ENCODE data around the gene HDAC3.

HDAC3 gene

DNA sequence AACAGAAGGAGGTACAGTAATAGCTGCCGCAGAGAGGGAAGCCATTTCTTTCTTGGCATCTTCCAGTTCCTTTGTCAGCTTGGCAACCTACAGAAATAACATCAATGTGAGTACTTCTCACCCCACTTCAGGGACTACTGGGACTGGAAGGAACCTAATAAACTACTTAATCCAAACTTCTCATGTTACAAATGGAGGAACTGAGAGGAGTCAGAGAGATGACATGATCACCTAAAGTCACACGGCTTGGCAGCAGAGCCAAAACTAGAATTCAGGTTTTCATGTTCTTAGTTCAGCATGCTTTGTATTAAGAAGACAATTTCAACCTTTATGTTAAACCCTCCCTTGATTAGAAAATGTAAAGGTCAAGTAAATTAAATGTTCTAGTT, 62.5 kb downstream of the HDAC3 start:
- TF ChIP-seq CSDC2 (CRISPR knock-in tag; IDR thresholded peaks at IDR 0.05) (no peak), ARNTL (CRISPR knock-in tag; IDR thresholded peaks at IDR 0.05; ENCODE audit: borderline replicate concordance, low read depth) (no peak), PPARA (CRISPR knock-in tag; IDR thresholded peaks at IDR 0.05; ENCODE audit: borderline replicate concordance) (no peak), TCF4 (CRISPR knock-in tag; IDR thresholded peaks at IDR 0.05; ENCODE audit: borderline replicate concordance) (no peak), OSR1 (CRISPR knock-in tag; IDR thresholded peaks at IDR 0.05) (no peak), ZFP30 (CRISPR knock-in tag; IDR thresholded peaks at IDR 0.05) (no peak), ZNF8 (CRISPR knock-in tag; IDR thresholded peaks at IDR 0.05) (no peak), ESRRG (CRISPR knock-in tag; IDR thresholded peaks at IDR 0.05) (no peak), ISL1 (CRISPR knock-in tag; IDR thresholded peaks at IDR 0.05) (no peak), SNAI2 (CRISPR knock-in tag; IDR thresholded peaks at IDR 0.05) (no peak), GLIS3 (CRISPR knock-in tag; IDR thresholded peaks at IDR 0.05) (no peak)
- TF ChIP-seq, protein P1, sequence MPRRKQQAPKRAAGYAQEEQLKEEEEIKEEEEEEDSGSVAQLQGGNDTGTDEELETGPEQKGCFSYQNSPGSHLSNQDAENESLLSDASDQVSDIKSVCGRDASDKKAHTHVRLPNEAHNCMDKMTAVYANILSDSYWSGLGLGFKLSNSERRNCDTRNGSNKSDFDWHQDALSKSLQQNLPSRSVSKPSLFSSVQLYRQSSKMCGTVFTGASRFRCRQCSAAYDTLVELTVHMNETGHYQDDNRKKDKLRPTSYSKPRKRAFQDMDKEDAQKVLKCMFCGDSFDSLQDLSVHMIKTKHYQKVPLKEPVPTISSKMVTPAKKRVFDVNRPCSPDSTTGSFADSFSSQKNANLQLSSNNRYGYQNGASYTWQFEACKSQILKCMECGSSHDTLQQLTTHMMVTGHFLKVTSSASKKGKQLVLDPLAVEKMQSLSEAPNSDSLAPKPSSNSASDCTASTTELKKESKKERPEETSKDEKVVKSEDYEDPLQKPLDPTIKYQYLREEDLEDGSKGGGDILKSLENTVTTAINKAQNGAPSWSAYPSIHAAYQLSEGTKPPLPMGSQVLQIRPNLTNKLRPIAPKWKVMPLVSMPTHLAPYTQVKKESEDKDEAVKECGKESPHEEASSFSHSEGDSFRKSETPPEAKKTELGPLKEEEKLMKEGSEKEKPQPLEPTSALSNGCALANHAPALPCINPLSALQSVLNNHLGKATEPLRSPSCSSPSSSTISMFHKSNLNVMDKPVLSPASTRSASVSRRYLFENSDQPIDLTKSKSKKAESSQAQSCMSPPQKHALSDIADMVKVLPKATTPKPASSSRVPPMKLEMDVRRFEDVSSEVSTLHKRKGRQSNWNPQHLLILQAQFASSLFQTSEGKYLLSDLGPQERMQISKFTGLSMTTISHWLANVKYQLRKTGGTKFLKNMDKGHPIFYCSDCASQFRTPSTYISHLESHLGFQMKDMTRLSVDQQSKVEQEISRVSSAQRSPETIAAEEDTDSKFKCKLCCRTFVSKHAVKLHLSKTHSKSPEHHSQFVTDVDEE (CRISPR knock-in tag; IDR thresholded peaks at IDR 0.05), result no peak
- TF ChIP-seq, protein P2, sequence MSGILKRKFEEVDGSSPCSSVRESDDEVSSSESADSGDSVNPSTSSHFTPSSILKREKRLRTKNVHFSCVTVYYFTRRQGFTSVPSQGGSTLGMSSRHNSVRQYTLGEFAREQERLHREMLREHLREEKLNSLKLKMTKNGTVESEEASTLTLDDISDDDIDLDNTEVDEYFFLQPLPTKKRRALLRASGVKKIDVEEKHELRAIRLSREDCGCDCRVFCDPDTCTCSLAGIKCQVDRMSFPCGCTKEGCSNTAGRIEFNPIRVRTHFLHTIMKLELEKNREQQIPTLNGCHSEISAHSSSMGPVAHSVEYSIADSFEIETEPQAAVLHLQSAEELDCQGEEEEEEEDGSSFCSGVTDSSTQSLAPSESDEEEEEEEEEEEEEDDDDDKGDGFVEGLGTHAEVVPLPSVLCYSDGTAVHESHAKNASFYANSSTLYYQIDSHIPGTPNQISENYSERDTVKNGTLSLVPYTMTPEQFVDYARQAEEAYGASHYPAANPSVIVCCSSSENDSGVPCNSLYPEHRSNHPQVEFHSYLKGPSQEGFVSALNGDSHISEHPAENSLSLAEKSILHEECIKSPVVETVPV (CRISPR knock-in tag; IDR thresholded peaks at IDR 0.05), result no peak
- TF ChIP-seq, protein P3, sequence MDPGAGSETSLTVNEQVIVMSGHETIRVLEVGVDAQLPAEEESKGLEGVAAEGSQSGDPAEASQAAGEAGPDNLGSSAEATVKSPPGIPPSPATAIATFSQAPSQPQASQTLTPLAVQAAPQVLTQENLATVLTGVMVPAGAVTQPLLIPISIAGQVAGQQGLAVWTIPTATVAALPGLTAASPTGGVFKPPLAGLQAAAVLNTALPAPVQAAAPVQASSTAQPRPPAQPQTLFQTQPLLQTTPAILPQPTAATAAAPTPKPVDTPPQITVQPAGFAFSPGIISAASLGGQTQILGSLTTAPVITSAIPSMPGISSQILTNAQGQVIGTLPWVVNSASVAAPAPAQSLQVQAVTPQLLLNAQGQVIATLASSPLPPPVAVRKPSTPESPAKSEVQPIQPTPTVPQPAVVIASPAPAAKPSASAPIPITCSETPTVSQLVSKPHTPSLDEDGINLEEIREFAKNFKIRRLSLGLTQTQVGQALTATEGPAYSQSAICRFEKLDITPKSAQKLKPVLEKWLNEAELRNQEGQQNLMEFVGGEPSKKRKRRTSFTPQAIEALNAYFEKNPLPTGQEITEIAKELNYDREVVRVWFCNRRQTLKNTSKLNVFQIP (CRISPR knock-in tag; IDR thresholded peaks at IDR 0.05; ENCODE audit: borderline replicate concordance, low read depth), result no peak
- no peak for ATAC-seq

DNA sequence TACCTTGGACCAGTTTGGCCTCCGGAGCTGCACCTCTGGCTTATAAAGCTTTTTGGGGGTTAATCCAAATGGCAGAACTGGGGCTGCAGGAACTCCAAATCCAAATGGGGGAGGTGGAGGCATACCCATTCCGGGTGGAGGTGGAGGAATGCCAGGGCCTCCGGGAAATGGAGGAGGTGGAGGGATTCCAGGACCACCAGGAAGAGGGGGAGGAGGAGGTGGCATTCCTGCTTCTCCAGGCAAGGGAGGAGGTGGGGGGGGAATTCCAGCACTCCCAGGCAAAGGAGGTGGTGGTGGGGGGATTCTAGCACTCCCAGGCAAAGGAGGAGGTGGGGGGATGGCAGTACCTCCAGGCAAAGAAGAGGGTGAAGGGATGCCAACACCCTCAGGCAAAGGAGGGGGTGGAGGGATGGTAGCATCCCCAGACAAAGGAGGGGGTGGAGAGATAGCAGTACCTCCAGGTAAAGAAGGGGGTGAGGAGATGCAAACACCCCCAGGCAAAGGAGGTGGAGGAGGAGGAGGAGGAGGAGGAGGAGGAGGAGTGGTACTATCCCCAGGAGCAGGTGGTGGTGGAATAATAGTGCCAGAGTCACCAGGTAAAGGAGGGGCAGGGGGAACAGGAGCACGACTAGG, 63.0 kb downstream of the HDAC3 start:
- TF ChIP-seq, protein P4, sequence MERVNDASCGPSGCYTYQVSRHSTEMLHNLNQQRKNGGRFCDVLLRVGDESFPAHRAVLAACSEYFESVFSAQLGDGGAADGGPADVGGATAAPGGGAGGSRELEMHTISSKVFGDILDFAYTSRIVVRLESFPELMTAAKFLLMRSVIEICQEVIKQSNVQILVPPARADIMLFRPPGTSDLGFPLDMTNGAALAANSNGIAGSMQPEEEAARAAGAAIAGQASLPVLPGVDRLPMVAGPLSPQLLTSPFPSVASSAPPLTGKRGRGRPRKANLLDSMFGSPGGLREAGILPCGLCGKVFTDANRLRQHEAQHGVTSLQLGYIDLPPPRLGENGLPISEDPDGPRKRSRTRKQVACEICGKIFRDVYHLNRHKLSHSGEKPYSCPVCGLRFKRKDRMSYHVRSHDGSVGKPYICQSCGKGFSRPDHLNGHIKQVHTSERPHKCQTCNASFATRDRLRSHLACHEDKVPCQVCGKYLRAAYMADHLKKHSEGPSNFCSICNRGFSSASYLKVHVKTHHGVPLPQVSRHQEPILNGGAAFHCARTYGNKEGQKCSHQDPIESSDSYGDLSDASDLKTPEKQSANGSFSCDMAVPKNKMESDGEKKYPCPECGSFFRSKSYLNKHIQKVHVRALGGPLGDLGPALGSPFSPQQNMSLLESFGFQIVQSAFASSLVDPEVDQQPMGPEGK (CRISPR knock-in tag; IDR thresholded peaks at IDR 0.05; ENCODE audit: borderline replicate concordance), result no peak
- TF ChIP-seq RARB (CRISPR knock-in tag; IDR thresholded peaks at IDR 0.05), result no peak
- TF ChIP-seq ZNF70 (CRISPR knock-in tag; IDR thresholded peaks at IDR 0.05), result no peak
- no peak for TF ChIP-seq ISL1 (CRISPR knock-in tag; IDR thresholded peaks at IDR 0.05)
- no peak for TF ChIP-seq ZNF565 (CRISPR knock-in tag; conservative IDR thresholded peaks at IDR 0.05; ENCODE audit: low read depth)
- no peak for TF ChIP-seq ZNF8 (CRISPR knock-in tag; IDR thresholded peaks at IDR 0.05)
- no peak for TF ChIP-seq ZFP30 (CRISPR knock-in tag; IDR thresholded peaks at IDR 0.05)
- no peak for TF ChIP-seq ZFP3 (CRISPR knock-in tag; IDR thresholded peaks at IDR 0.05)
- TF ChIP-seq, protein P5, sequence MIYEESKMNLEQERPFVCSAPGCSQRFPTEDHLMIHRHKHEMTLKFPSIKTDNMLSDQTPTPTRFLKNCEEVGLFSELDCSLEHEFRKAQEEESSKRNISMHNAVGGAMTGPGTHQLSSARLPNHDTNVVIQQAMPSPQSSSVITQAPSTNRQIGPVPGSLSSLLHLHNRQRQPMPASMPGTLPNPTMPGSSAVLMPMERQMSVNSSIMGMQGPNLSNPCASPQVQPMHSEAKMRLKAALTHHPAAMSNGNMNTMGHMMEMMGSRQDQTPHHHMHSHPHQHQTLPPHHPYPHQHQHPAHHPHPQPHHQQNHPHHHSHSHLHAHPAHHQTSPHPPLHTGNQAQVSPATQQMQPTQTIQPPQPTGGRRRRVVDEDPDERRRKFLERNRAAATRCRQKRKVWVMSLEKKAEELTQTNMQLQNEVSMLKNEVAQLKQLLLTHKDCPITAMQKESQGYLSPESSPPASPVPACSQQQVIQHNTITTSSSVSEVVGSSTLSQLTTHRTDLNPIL (CRISPR knock-in tag; IDR thresholded peaks at IDR 0.05; ENCODE audit: low read depth), result no peak
- no peak for TF ChIP-seq TCF4 (CRISPR knock-in tag; IDR thresholded peaks at IDR 0.05; ENCODE audit: borderline replicate concordance)
- no peak for TF ChIP-seq ZC3H10 (CRISPR knock-in tag; IDR thresholded peaks at IDR 0.05)
- TF ChIP-seq, protein P1 (CRISPR knock-in tag; IDR thresholded peaks at IDR 0.05), result no peak
- TF ChIP-seq ARNTL (CRISPR knock-in tag; IDR thresholded peaks at IDR 0.05; ENCODE audit: borderline replicate concordance, low read depth), result no peak
- TF ChIP-seq TOX (CRISPR knock-in tag; IDR thresholded peaks at IDR 0.05; ENCODE audit: borderline replicate concordance), result no peak
- TF ChIP-seq, protein P2 (CRISPR knock-in tag; IDR thresholded peaks at IDR 0.05), result no peak
- no peak for TF ChIP-seq CSDC2 (CRISPR knock-in tag; IDR thresholded peaks at IDR 0.05)
- ATAC-seq, result no peak
